IMR-90 (cell line): Measurements from ENCODE around the gene BCAS3. TPM values are rescaled to one million over a fixed set of nuclear protein-coding genes. Genes with fewer than 3 reads are reported as not detected.

Experiments
- ATAC-seq: fragments of 200-7000 bp; cut with Tn5 transposase; 2 replicates; pipeline ENCODE4 v1.9.1; 2020; ENCODE audit warnings: low read depth, mild to moderate bottlenecking, moderate library complexity
- BruUV-seq: library from RNA; stranded (reverse); fragments of 400-500 nt; replicated peaks from 2 replicates; lab custom pipeline; 2021; lab: Mats Ljungman, UMichigan
- CTCF ChIA-PET: fragments of 300-600 bp; formaldehyde crosslinking; extraction: SDS; loops from one replicate; lab custom pipeline; 2021; ENCODE audit warnings: antibody characterized with exemption; lab: Yijun Ruan, JAX
- POLR2A ChIA-PET: fragments of 300-600 bp; sonication (Branson Sonifier 250); formaldehyde crosslinking; loops from one replicate; lab custom pipeline; 2022; ENCODE audit warnings: antibody characterized with exemption; ENCODE audit not compliant: unreplicated experiment; lab: Charles Lee
- DNase-seq: peaks from one replicate; pipeline ENCODE4 v3.0.0; 2013
- H2AFZ ChIP-seq: replicated peaks from 2 replicates; pipeline ENCODE3; 2013; ENCODE audit warnings: low read length, mild to moderate bottlenecking; ENCODE audit not compliant: poor library complexity
- H2AK5ac ChIP-seq: 2 replicates; pipeline ENCODE4 v1.6.1; 2013; ENCODE audit warnings: low read depth, low read length, inconsistent platforms
- H2AK9ac ChIP-seq: replicated peaks from 2 replicates; pipeline ENCODE3; 2013; ENCODE audit warnings: mild to moderate bottlenecking, low read depth, low read length, moderate library complexity; ENCODE audit not compliant: poor library complexity
- H2BK120ac ChIP-seq: 2 replicates; pipeline ENCODE4 v1.6.1; 2013; ENCODE audit warnings: low read depth, low read length, inconsistent platforms
- H2BK15ac ChIP-seq: 3 replicates; pipeline ENCODE4 v1.6.1; 2013; ENCODE audit warnings: low read depth, low read length, inconsistent platforms
- H2BK20ac ChIP-seq: 2 replicates; pipeline ENCODE4 v1.6.1; 2013; ENCODE audit warnings: low read depth, mild to moderate bottlenecking, inconsistent platforms, low read length, moderate library complexity
- H2BK5ac ChIP-seq: 2 replicates; pipeline ENCODE4 v1.6.1; 2013; ENCODE audit warnings: mild to moderate bottlenecking, low read depth, low read length, inconsistent platforms; ENCODE audit not compliant: poor library complexity, severe bottlenecking
- H3K14ac ChIP-seq: replicated peaks from 2 replicates; pipeline ENCODE4 v1.6.1; 2013; ENCODE audit warnings: low read depth, low read length, inconsistent platforms
- H3K18ac ChIP-seq: 2 replicates; pipeline ENCODE4 v1.6.1; 2013; ENCODE audit warnings: low read depth, low read length, control low read depth
- H3K23ac ChIP-seq: 2 replicates; pipeline ENCODE4 v1.6.1; 2013; ENCODE audit warnings: low read depth, low read length, inconsistent platforms
- H3K27ac ChIP-seq: 2 replicates; pipeline ENCODE4 v1.5.1; 2013; ENCODE audit warnings: mild to moderate bottlenecking, control low read depth, low read length; ENCODE audit not compliant: insufficient read depth
- H3K27me3 ChIP-seq: 2 replicates; pipeline ENCODE4 v1.6.1; 2013; ENCODE audit warnings: low read length; ENCODE audit not compliant: control insufficient read depth, insufficient read depth
- H3K36me3 ChIP-seq: 2 replicates; pipeline ENCODE4 v1.6.1; 2013; ENCODE audit warnings: low read length, mixed read lengths; ENCODE audit not compliant: control insufficient read depth, insufficient read depth
- H3K4ac ChIP-seq: 2 replicates; pipeline ENCODE4 v1.6.1; 2013; ENCODE audit warnings: low read depth, low read length, inconsistent platforms
- H3K4me1 ChIP-seq: 2 replicates; pipeline ENCODE4 v1.6.1; 2013; ENCODE audit warnings: low read length, mixed read lengths; ENCODE audit not compliant: control insufficient read depth, insufficient read depth
- H3K4me2 ChIP-seq: 2 replicates; pipeline ENCODE4 v1.6.1; 2013; ENCODE audit warnings: low read depth, mild to moderate bottlenecking, control low read depth, low read length, moderate library complexity
- H3K4me3 ChIP-seq: 2 replicates; pipeline ENCODE4 v1.5.1; 2013; ENCODE audit warnings: low read depth, mild to moderate bottlenecking, control low read depth, low read length, moderate library complexity; ENCODE audit not compliant: insufficient read depth
- H3K56ac ChIP-seq: 2 replicates; pipeline ENCODE4 v1.6.1; 2013; ENCODE audit warnings: low read length, inconsistent platforms; ENCODE audit not compliant: insufficient read depth; ENCODE audit errors: extremely low read depth
- H3K79me1 ChIP-seq, 2 experiments: 2 replicates each; pipeline ENCODE4 v1.6.1; 2013; ENCODE audit warnings: low read length in 2 of 2, inconsistent platforms in 1 of 2, low read depth in 1 of 2
- H3K9ac ChIP-seq: 2 replicates; pipeline ENCODE4 v1.6.1; 2013; ENCODE audit warnings: low read depth, low read length, control low read depth
- H3K9me1 ChIP-seq: 2 replicates; pipeline ENCODE4 v1.6.1; 2013; ENCODE audit warnings: low read length, inconsistent platforms; ENCODE audit not compliant: insufficient read depth
- H3K9me3 ChIP-seq: 2 replicates; pipeline ENCODE4 v1.6.1; 2013; ENCODE audit warnings: low read length; ENCODE audit not compliant: control insufficient read depth, insufficient read depth
- H4K20me1 ChIP-seq: 2 replicates; pipeline ENCODE4 v1.6.1; 2013; ENCODE audit warnings: low read length, inconsistent platforms; ENCODE audit not compliant: insufficient read depth
- H4K5ac ChIP-seq: 2 replicates; pipeline ENCODE4 v1.6.1; 2013; ENCODE audit warnings: mild to moderate bottlenecking, low read depth, low read length, control low read depth
- H4K8ac ChIP-seq, 2 experiments: 2 replicates each; pipeline ENCODE4 v1.6.1; 2013; ENCODE audit warnings: low read depth in 2 of 2, low read length in 2 of 2, control low read depth in 1 of 2, inconsistent platforms in 1 of 2
- H4K91ac ChIP-seq: 2 replicates; pipeline ENCODE4 v1.6.1; 2013; ENCODE audit warnings: low read depth, low read length, inconsistent platforms; ENCODE audit not compliant: insufficient read depth
- BHLHE40 ChIP-seq: fragments of 150-350 bp; IDR thresholded peaks from 2 replicates; pipeline ENCODE4 v1.6.1; 2016; ENCODE audit warnings: mild to moderate bottlenecking, low read depth, low read length
- CEBPB ChIP-seq: IDR thresholded peaks from 2 replicates; pipeline ENCODE4 v1.6.1; 2012; ENCODE audit warnings: low read depth, low read length, improper control_type of control experiment
- CHD1 ChIP-seq: IDR thresholded peaks from 2 replicates; pipeline ENCODE4 v1.6.1; 2012; ENCODE audit warnings: low read depth, low read length, improper control_type of control experiment
- FOS ChIP-seq: fragments of 150-350 bp; IDR thresholded peaks from 2 replicates; pipeline ENCODE4 v1.6.1; 2016; ENCODE audit warnings: low read depth, low read length
- MAFK ChIP-seq: IDR thresholded peaks from 2 replicates; pipeline ENCODE4 v1.6.1; 2012; ENCODE audit warnings: low read depth, low read length, improper control_type of control experiment
- MAZ ChIP-seq: IDR thresholded peaks from 2 replicates; pipeline ENCODE4 v1.6.1; 2012; ENCODE audit warnings: low read depth, mild to moderate bottlenecking, low read length, improper control_type of control experiment, moderate library complexity, borderline replicate concordance
- MXI1 ChIP-seq: IDR thresholded peaks from 2 replicates; pipeline ENCODE4 v1.6.1; 2012; ENCODE audit warnings: low read depth, mild to moderate bottlenecking, low read length, moderate library complexity, borderline replicate concordance
- NFE2L2 ChIP-seq: fragments of 150-350 bp; IDR thresholded peaks from 2 replicates; pipeline ENCODE4 v1.6.1; 2016; ENCODE audit warnings: low read depth, mild to moderate bottlenecking, low read length
- POLR2A ChIP-seq: IDR thresholded peaks from 2 replicates; pipeline ENCODE4 v1.6.1; 2012; ENCODE audit warnings: mild to moderate bottlenecking, low read depth, low read length
- RAD21 ChIP-seq: IDR thresholded peaks from 2 replicates; pipeline ENCODE4 v1.6.1; 2012; ENCODE audit warnings: low read length, improper control_type of control experiment
- RCOR1 ChIP-seq: IDR thresholded peaks from 2 replicates; pipeline ENCODE4 v1.6.1; 2012; ENCODE audit warnings: mild to moderate bottlenecking, low read length, improper control_type of control experiment; ENCODE audit not compliant: insufficient replicate concordance
- RFX5 ChIP-seq: IDR thresholded peaks from 2 replicates; pipeline ENCODE4 v1.8.0; 2012; ENCODE audit warnings: low read depth, mild to moderate bottlenecking, low read length, moderate library complexity
- SMC3 ChIP-seq: fragments of 150-350 bp; IDR thresholded peaks from 2 replicates; pipeline ENCODE4 v1.6.1; 2016; ENCODE audit warnings: low read depth, mild to moderate bottlenecking, antibody characterized with exemption, low read length, moderate library complexity
- WGBS, 2 experiments: methylation state at CpG; one replicate each; pipeline versions ENCODE4 v1.1.5 to v1.1.7; 2013; ENCODE audit warnings: missing lambda C conversion rate in 2 of 2; ENCODE audit not compliant: insufficient read length in 1 of 2; ENCODE audit errors: extremely low coverage in 2 of 2; 5-methylcytosine and 5-hydroxymethylcytosine counted together
- dilution Hi-C: fragments of 300-500 bp; cut with HindIII; formaldehyde crosslinking; loops from one replicate; pipeline ENCODE4 v1.14.3; 2018; ENCODE audit warnings: low sequenced_read_pairs; ENCODE audit not compliant: unreplicated experiment
- in situ Hi-C: fragments of 300-500 bp; cut with MboI; formaldehyde crosslinking; loops from 3 replicates; pipeline ENCODE4 v1.14.3; 2019; ENCODE audit warnings: low sequenced_read_pairs, inconsistent platforms, mixed read lengths
- intact Hi-C: fragments of 100-400 bp; cut with micrococcal nuclease; formaldehyde crosslinking; loops from 2 replicates; pipeline ENCODE4 v1.10.0; 2022
- polyA plus RNA-seq, 3 experiments: library from polyadenylated mRNA; depleted of rRNA; stranded (reverse); fragments of >200 nt; gene quantifications; 2 replicates each; pipeline ENCODE4 v1.2.3, GENCODE V29; 2012; ENCODE audit warnings: low replicate concordance in 1 of 3
- total RNA-seq: library from RNA; depleted of rRNA; stranded (reverse); fragments of >200 nt; gene quantifications from 2 replicates; pipeline ENCODE4 v1.2.3, GENCODE V29; 2012
- TF ChIP-seq, protein P1 (sequence below): fragments of 150-350 bp; IDR thresholded peaks from 2 replicates; pipeline ENCODE4 v1.6.1; 2016; ENCODE audit warnings: low read depth, mild to moderate bottlenecking, low read length, moderate library complexity, borderline replicate concordance
- TF ChIP-seq, protein P2 (sequence below): conservative IDR thresholded peaks from 2 replicates; pipeline ENCODE4 v1.5.1; 2012; ENCODE audit warnings: mild to moderate bottlenecking, low read depth, low read length, improper control_type of control experiment
- TF ChIP-seq, protein P3 (sequence below): fragments of 150-350 bp; IDR thresholded peaks from 2 replicates; pipeline ENCODE4 v1.6.1; 2017; ENCODE audit warnings: mild to moderate bottlenecking, antibody characterized with exemption, low read length, low read depth

Gene BCAS3
- total and polyA plus RNA-seq, 2 of the 4 experiments (the other 2 are of a cell fraction) = 6.3 to 27.1 TPM

- TF ChIP-seq MXI1 = no peak
- no peak for TF ChIP-seq RFX5
- no peak for TF ChIP-seq CHD1
- TF ChIP-seq, protein P1, sequence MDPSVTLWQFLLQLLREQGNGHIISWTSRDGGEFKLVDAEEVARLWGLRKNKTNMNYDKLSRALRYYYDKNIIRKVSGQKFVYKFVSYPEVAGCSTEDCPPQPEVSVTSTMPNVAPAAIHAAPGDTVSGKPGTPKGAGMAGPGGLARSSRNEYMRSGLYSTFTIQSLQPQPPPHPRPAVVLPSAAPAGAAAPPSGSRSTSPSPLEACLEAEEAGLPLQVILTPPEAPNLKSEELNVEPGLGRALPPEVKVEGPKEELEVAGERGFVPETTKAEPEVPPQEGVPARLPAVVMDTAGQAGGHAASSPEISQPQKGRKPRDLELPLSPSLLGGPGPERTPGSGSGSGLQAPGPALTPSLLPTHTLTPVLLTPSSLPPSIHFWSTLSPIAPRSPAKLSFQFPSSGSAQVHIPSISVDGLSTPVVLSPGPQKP = no peak
- TF ChIP-seq, protein P2, sequence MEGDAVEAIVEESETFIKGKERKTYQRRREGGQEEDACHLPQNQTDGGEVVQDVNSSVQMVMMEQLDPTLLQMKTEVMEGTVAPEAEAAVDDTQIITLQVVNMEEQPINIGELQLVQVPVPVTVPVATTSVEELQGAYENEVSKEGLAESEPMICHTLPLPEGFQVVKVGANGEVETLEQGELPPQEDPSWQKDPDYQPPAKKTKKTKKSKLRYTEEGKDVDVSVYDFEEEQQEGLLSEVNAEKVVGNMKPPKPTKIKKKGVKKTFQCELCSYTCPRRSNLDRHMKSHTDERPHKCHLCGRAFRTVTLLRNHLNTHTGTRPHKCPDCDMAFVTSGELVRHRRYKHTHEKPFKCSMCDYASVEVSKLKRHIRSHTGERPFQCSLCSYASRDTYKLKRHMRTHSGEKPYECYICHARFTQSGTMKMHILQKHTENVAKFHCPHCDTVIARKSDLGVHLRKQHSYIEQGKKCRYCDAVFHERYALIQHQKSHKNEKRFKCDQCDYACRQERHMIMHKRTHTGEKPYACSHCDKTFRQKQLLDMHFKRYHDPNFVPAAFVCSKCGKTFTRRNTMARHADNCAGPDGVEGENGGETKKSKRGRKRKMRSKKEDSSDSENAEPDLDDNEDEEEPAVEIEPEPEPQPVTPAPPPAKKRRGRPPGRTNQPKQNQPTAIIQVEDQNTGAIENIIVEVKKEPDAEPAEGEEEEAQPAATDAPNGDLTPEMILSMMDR = no peak
- TF ChIP-seq NFE2L2 = no peak
- TF ChIP-seq POLR2A = no peak
- TF ChIP-seq, protein P3, sequence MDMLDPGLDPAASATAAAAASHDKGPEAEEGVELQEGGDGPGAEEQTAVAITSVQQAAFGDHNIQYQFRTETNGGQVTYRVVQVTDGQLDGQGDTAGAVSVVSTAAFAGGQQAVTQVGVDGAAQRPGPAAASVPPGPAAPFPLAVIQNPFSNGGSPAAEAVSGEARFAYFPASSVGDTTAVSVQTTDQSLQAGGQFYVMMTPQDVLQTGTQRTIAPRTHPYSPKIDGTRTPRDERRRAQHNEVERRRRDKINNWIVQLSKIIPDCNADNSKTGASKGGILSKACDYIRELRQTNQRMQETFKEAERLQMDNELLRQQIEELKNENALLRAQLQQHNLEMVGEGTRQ = no peak
- no peak for TF ChIP-seq FOS
- no peak for TF ChIP-seq MAFK
- no peak for TF ChIP-seq CEBPB
- no peak for TF ChIP-seq BHLHE40
- no peak for TF ChIP-seq MAZ
- TF ChIP-seq RAD21 = no peak
- no peak for TF ChIP-seq RCOR1
- TF ChIP-seq SMC3 = no peak
- Histone ChIP-seq H3K4me1 (peaks cover 4% of the 10 kb centered on the region), H3K9me3 (no peaks in the 10 kb centered on the region), H3K9ac (no peak overlapping the region), H3K79me1 (no peaks in the 10 kb centered on the region), H3K4me3 (no peak overlapping the region), H4K91ac (no peak overlapping the region), H3K14ac (0 out of 2 replicates have a peak overlapping the region, but pooled peaks have one; percentile 65), H4K8ac (peak overlapping the region in 1 of 2 experiments; percentile 67; a peak in 2 of 4 replicates), H2AK9ac (no peak overlapping the region), H2BK15ac (peak overlapping the region; percentile 50; the same call in 1 of the 3 replicates), H2BK5ac (no peak overlapping the region), H2BK120ac (peak overlapping the region; percentile 19; the same call in 1 of the 2 replicates), H3K27ac (no peak overlapping the region), H3K9me1 (peaks cover 3% of the 10 kb centered on the region), H2AFZ (no peak overlapping the region), H3K4me2 (no peak overlapping the region), H3K56ac (no peak overlapping the region), H3K36me3 (no peaks in the 10 kb centered on the region), H4K5ac (no peak overlapping the region), H2AK5ac (peak overlapping the region; percentile 74; the same call in 1 of the 2 replicates), H3K18ac (no peak overlapping the region), H3K23ac (no peak overlapping the region), H3K27me3 (no peaks in the 10 kb centered on the region), H4K20me1 (no peaks in the 10 kb centered on the region), H3K4ac (peak overlapping the region; percentile 64; the same call in 1 of the 2 replicates), H2BK20ac (peak overlapping the region; percentile 66)
- dilution Hi-C loops (no loop called here), in situ Hi-C loops (no loop called here), intact Hi-C loops (no loop called here)
- BruUV-seq = no TSS peak
- 80% methylated on average over 1 of the region's 6 CpGs; no CpG with 5 or more reads in 1 of the 2 experiments for WGBS, 2 experiments
- ATAC-seq (no peak), DNase-seq (no peak)
- POLR2A ChIA-PET = no interaction called here
- CTCF ChIA-PET = interaction anchor here (0.7 kb wide), 1 partner anchor 532 kb away, joined by 3 read pairs; no protein-coding TSS in a partner anchor
Observed at GRCh38 chr17:60910415-60910814, 232.8 kb downstream of the BCAS3 start.
